Right atrium auricular region (tissue), 2 donors: Measurements from ENCODE around the gene BMS1. TPM values are rescaled to one million over a fixed set of nuclear protein-coding genes. Genes with fewer than 3 reads are reported as not detected.
"Not testable (repeated sequence)": the region's sequence is repeated elsewhere in the genome, so short reads cannot be mapped to it uniquely, and the experiment has no call there.

Experiments
- DNase-seq: peaks from one replicate; pipeline ENCODE4 v3.0.0-alpha.2; 2019; ENCODE audit warnings: low spot score
- H3K27ac ChIP-seq, 2 donors: fragments of 200-600 bp; sonication (generic); 1 replicate in 1 of 2; 2 replicates in 1 of 2; pipeline ENCODE4 v1.5.1; 2016 to 2019
- H3K27me3 ChIP-seq, 2 donors: fragments of 200-600 bp; sonication (generic); one replicate each; pipeline versions ENCODE4 v1.5.1 to v1.6.0; 2017 to 2019
- H3K36me3 ChIP-seq: fragments of 200-600 bp; sonication (generic); one replicate; pipeline ENCODE4 v1.5.1; 2016
- H3K4me1 ChIP-seq, 2 donors: fragments of 200-600 bp; sonication (generic); one replicate each; pipeline versions ENCODE4 v1.5.1 to v1.6.0; 2017 to 2019
- H3K4me3 ChIP-seq, 2 donors: fragments of 200-600 bp; sonication (generic); 1 replicate in 1 of 2; 2 replicates in 1 of 2; pipeline ENCODE4 v1.5.1; 2017 to 2019; ENCODE audit warnings: mild to moderate bottlenecking in 1 of 2, moderate library complexity in 1 of 2
- H3K9me3 ChIP-seq, 2 donors: fragments of 200-600 bp; sonication (generic); one replicate each; pipeline ENCODE4 v1.5.1; 2019
- total RNA-seq, 2 donors: library from RNA; depleted of rRNA; stranded (reverse); fragments of >200 nt; gene quantifications; one replicate each; pipeline ENCODE4 v1.1.0, GENCODE V29; 2016
- TF ChIP-seq, protein P1 (sequence below), 2 donors: fragments of 200-600 bp; sonication (generic); IDR thresholded peaks; one replicate each; pipeline ENCODE4 v1.5.1; 2019; ENCODE audit warnings: antibody characterized with exemption in 2 of 2

The BMS1 gene
- total RNA-seq, 2 donors from 2014 or later = 10.5 to 11.2 TPM

DNA sequence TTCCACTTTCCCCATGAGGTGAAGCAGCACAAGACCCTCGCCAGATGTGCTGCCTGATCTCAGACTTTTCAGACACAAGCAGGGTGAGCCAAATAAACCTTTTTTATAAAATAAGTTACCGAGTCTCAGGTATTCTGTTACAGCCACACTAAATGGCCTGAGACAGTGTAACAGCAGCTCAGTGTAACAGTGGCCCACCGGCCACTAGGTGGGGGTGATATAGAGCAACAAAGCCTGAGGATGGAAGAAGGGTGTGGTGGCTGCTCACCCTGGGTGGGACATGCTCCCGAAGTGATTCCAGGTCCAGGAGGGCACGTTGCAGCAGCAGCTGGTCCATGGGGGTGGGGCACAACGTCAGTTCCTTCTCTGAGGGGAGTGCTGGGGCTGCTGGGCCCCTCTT, 44.6 kb downstream of the BMS1 start:
- no peak for DNase-seq
- Histone ChIP-seq H3K9me3 (no peaks in the 10 kb centered on the region), H3K36me3 (peaks cover 68% of the 10 kb centered on the region), H3K4me3 (no peak overlapping the region), H3K27me3 (no peaks in the 10 kb centered on the region), H3K4me1 (no peaks in the 10 kb centered on the region), H3K27ac (no peak overlapping the region)
- TF ChIP-seq, protein P1, sequence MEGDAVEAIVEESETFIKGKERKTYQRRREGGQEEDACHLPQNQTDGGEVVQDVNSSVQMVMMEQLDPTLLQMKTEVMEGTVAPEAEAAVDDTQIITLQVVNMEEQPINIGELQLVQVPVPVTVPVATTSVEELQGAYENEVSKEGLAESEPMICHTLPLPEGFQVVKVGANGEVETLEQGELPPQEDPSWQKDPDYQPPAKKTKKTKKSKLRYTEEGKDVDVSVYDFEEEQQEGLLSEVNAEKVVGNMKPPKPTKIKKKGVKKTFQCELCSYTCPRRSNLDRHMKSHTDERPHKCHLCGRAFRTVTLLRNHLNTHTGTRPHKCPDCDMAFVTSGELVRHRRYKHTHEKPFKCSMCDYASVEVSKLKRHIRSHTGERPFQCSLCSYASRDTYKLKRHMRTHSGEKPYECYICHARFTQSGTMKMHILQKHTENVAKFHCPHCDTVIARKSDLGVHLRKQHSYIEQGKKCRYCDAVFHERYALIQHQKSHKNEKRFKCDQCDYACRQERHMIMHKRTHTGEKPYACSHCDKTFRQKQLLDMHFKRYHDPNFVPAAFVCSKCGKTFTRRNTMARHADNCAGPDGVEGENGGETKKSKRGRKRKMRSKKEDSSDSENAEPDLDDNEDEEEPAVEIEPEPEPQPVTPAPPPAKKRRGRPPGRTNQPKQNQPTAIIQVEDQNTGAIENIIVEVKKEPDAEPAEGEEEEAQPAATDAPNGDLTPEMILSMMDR (IDR thresholded peaks at IDR 0.05) = no peak

DNA sequence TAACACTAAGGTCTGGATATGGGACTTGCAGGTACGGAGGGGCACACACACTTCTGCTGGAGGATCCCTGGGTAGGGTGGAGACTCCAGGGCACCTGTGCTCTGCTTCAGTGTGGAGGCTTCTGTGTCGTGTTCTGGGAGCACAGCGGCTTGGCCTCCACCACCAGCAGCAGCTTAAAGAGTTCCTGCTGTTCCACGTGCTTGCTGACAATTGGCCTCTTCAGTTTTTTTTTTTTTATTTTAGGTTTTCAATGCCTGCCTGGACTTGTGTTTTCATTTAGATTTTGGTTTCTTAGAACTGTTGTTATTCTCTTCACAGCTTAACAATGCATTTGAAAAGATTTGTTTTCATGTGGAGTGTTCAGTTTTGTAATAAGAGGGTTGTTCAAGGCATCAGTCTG, 45.8 kb downstream of the BMS1 start:
- not testable (repeated sequence) for DNase-seq

DNA sequence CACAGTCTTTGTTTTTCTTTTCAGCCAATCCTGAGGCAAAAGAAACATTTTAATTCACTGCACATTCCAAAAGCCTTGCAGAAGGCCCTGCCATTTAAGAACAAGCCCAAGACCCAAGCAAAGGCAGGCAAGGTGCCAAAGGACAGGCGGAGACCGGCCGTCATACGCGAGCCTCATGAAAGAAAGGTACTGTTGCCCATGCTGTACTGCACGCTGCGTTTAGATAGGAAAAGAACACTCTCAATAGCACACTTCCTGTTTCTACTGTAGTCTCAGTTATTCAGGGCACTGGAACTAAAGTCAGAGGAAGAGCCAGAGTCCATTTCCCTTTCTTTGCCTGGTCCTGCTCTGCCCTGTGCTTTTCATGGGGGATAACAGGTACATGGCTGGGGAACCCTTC, 47.6 kb downstream of the BMS1 start:
- no peak overlapping the region for H3K27ac ChIP-seq
- TF ChIP-seq, protein P1 (IDR thresholded peaks at IDR 0.05) = no peak
- no peaks in the 10 kb centered on the region for H3K4me1 ChIP-seq
- H3K9me3 ChIP-seq = no peaks in the 10 kb centered on the region
- H3K4me3 ChIP-seq = no peak overlapping the region
- no peak for DNase-seq
- H3K36me3 ChIP-seq = peaks cover 46% of the 10 kb centered on the region
- no peaks in the 10 kb centered on the region for H3K27me3 ChIP-seq

More for the DNA sequence above, 45.8 kb downstream of the BMS1 start:
- not testable (repeated sequence) for H3K4me1 ChIP-seq, H3K27me3 ChIP-seq, H3K27ac ChIP-seq, H3K4me3 ChIP-seq, H3K9me3 ChIP-seq
- H3K36me3 ChIP-seq = peaks cover 64% of the 10 kb centered on the region

DNA sequence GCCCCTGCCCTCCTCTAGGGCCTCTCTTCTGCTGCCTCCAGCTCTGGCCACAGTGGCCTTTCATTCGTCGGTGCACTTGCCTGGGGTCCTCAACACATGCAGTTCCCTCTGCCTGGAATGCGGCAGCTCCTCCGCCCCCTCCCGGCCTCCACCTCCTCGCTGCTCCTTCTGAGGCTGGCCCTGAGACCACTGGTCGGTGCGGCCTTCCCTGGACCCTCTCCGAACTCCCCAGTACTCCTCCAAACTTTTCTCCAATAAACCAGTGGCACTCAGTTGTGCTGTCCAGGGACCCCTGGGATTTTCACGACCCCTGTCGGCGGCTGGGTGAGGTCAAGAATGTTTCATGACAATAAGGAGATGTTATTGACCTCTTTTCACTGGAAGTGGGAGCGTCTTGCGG, 53.5 kb downstream of the BMS1 start:
- H3K36me3 ChIP-seq = peaks cover 16% of the 10 kb centered on the region
- H3K27ac ChIP-seq = no peak overlapping the region
- H3K9me3 ChIP-seq = no peaks in the 10 kb centered on the region
- TF ChIP-seq, protein P1 (IDR thresholded peaks at IDR 0.05) = no peak
- no peak overlapping the region for H3K4me3 ChIP-seq
- DNase-seq = no peak
- peaks cover 0 to 7% of the 10 kb centered on the region in 2 donors for H3K4me1 ChIP-seq
- H3K27me3 ChIP-seq = no peaks in the 10 kb centered on the region

DNA sequence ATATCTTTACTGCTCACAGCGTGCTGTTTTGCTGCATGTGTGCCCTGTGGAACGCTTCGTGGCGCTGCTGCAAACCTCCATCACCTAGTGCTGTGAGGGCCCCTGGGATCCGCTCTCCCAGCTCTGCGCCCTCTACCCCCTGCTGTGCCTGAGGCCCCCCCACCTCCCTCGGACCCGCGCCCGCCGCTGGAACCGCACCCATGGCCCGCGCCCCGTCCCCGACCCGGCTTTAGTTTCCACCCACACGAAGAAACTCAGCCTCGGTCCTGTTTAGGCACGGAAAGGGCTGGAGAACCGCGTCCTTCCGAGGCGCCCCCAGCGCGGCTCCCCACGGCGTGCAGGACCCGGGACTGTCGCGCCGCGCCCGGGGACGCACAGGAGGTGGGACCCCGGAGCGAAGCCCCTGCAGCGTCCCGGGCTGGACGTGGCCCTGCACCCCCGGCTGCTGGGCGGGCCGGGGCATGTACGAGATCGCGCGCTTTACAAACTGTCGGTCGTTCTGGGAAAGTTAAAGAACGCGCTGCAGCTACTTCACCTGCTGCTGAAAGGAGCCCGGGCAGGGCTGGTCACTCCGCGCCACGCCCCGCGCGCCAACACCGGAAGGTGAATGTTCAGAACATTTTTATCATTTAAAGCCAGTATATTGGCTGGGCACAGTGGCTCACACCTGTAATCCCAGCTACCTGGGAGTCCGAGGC, 54.3 kb downstream of the BMS1 start:
- Histone ChIP-seq H3K27me3 (no peaks in the 10 kb centered on the region), H3K4me1 (peaks cover 0 to 7% of the 10 kb centered on the region in 2 donors), H3K9me3 (no peaks in the 10 kb centered on the region), H3K27ac (no peak overlapping the region), H3K4me3 (peak overlapping the region; percentile 33 to 51), H3K36me3 (peaks cover 7% of the 10 kb centered on the region)
- TF ChIP-seq, protein P1 (IDR thresholded peaks at IDR 0.05) = no peak
- no peak for DNase-seq

DNA sequence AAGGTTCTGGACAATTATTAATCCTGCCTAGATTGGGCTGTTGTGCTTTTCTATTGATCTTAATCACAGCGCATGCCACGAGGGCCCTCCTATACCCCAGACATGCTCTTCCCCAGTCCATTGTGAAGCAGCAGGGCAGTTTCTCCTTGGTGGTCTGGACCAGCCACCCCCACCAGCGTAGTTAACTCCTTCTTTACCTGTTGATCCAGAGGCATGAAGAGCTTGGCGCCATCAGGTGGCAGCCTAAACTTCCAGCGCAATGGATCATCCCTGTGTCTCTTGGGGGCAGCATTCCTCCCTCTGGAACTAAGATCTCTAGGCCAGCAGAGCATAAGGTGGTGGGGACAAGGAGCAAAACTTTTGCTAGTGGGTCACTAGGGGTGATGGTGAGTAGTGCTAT, 62.2 kb downstream of the BMS1 start:
- not testable (repeated sequence) for DNase-seq, H3K36me3 ChIP-seq, H3K27me3 ChIP-seq, H3K4me1 ChIP-seq, H3K27ac ChIP-seq, H3K4me3 ChIP-seq, H3K9me3 ChIP-seq

DNA sequence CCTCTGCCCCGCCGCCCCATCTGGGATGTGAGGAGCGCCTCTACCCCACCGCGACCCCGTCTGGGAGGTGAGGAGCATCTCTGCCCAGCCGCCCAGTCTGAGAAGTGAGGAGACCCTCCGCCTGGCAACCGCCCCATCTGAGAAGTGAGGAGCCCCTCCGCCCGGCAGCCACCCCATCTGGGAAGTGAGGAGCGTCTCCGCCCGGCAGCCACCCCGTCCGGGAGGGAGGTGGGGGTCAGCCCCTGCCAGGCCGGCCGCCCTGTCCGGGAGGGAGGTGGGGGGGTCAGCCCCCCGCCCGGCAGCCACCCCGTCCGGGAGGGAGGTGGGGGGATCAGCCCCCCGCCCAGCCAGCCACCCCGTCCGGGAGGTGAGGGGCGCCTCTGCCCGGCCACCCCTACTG, 64.7 kb downstream of the BMS1 start:
- H3K4me1 ChIP-seq, H3K9me3 ChIP-seq, H3K27me3 ChIP-seq, H3K4me3 ChIP-seq, DNase-seq, H3K36me3 ChIP-seq, H3K27ac ChIP-seq: not testable (repeated sequence)
